GM21367 (cell line): ENCODE measurements around the gene REC114.
"Not testable (repeated sequence)": the region's sequence is repeated elsewhere in the genome, so short reads cannot be mapped to it uniquely, and the experiment has no call there.

Experiments used
- ATAC-seq: cut with Tn5 transposase; IDR thresholded peaks from one replicate; pipeline ENCODE4 v1.9.1; 2021; ENCODE audit not compliant: unreplicated experiment

The REC114 gene

DNA sequence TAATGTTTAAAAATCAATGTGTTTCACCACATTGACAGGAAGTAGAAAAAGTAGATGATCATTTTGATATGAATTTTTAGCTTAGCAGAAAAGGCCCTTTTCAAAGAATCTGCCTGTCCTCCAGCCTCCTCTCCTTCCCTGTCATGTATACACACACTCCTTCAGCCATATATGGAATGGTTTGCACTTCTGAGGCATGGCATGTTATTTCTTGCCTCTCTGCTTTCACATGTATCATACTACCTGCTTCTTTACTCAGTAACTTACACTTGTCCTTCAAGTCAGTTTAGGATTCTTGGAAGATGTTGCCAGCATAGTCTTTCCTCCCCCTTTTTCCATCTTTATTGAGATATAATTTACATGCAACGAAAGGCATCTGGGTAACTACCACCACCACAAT is 79.0 kb downstream of the REC114 start:
- no peak for ATAC-seq

DNA sequence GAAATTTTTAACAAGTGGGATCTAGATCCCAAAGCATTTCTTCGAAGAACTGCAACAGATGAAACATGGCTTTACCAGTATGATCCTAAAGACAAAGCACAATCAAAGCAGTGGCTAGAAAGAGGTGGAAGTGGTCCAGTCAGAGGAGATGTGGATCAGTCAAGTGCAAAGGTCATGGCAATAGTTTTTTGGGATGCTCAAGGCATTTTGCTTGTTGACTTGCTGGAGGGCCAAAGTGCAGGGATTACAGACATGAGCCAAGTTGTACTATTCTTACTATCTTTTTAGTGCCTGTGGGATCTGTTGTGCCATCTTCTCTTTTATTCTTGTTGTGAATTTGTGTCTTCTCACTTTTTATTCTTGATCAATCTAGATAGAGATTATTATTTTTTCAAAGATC is 82.0 kb downstream of the REC114 start:
- no peak for ATAC-seq

DNA sequence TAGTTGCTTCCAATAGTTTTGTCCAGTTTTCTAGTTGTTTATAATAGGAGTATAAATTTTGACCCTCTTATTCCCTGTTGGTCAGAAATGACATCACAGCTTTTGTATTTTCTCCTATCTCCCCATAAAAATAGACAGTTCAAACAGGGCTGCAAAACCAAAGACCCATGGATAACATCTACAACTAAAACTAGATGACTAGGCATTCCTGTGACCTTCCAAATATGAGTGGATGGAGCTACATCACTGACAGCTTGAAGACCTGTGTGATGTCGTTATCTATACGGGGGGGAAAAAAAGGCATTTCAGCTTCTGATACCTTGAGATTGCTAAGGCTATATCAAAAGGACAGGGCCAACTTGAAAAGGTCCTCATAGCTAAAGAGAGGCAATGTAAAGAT is 84.6 kb downstream of the REC114 start:
- ATAC-seq, result no peak

DNA sequence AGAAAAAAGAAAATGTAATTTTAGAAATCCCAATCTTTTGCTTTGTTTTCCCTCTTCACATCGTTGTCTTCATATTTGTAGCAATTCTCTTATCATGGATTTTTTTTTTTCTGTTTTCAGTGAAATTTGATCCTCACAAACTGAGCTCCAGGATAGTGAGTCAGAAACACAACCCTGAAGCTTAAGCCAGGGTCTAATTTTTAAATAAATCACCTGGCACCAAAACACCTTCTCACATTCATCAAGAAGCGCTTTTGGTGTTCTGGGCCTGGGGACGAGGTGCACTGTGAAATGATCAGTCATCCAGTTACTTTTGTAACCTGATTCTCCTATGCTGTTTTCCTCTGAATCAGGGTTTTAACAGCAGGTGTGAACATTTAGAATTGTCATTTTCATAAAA is 87.7 kb downstream of the REC114 start:
- no peak for ATAC-seq

DNA sequence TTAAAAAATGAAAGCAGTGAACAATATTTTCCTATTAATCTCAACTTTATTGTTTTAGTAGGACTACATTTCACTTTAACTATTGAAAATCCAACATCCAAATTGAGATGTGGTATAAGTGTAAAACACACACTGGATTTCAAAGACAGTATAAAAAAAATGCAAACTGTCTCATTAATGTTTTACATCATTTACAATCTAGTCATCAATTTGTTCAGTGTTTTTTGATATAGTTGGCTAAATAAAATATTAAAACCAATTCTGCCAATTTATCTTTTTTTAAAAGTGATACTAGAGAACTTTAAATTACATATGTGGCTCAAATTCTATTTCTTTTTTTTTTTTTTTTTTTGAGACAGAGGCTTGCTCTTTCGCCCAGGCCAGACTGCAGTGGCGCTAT is 95.2 kb downstream of the REC114 start:
- ATAC-seq, result no peak

DNA sequence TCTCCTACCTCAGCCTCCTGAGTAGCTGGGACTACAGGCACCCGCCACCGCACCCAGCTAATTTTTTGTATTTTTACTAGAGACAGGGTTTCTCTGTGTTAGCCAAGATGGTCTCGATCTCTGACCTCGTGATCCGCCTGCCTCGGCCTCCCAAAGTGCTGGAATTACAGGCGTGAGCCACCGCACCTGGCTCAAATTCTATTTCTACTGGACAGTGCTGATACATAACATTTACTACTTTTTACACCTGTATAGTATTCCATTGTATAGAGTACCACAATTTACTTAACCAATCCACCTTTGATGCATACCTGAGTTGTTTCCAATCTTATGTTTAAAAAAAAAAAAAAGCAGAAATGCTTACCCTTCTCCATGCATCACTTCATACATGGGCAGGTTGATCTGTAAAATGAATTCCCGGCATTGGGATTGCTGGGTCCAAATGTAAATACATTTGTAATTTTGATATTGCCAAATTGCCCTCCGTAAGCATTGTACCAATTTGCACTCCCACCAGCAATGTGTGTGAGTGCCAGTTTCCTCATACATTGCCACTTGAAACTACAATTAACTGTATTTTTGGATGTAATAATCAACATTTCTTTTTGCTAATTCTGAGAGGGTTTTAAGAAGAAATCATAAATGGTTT is 95.7 kb downstream of the REC114 start:
- no peak for ATAC-seq

DNA sequence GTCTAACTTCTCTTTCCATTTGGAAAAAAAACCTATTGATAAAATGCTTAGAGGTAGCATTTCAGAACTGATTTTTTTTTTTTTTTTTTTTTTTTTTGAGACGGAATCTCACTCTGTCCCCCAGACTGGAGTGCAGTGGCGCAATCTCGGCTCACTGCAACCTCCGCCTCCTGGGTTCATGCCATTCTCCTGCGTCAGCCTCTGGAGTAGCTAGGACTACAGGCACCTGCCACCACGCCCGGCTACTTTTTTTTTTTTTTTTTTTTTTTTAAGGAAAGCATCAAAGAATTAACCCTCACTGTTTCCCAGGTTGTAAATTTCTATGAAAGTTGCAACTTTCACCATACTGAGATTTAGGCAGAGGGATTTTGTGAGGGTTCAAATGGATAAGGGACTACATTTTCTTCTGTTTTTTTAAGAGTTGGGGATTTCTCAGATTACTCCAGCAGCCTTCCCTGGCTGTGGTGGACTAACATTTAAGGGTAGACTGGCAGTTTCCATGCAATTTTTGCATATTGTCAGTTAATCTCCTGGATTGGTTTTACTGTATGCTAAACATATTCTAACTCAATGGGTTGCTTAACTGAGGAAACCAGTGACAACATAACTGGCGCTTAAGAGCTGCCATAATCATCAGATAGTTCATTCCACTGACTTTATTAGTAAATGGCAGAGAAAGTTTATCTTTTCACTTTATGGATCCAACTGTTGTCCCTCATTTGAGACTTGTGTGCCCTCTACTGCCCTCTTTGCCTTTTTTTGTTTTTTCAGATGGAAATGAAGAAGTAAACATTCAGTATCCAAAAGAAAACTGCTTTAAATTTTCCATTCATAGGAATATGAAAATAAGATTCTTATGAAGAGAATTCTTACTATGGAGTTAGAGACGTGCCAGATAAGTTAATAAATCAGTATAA is 96.5 kb downstream of the REC114 start:
- no peak for ATAC-seq

DNA sequence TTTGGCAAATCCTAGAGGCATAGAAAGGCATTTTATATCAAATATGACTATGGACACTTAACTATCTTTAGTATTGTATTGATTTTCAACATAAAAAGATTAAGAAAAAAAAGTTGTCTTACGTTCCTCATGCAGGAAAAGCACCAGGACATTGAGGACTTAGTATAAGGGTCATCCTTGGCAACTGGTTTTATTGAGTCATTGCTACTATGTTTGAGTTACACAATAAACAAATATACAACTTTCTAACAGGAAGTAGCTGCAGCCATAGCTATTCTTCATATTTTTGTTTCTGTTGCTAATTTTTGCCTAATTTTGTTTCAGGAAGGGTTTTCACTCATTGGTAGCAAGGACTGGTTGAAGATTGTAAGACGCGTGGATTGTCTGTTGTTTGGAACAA is 97.2 kb downstream of the REC114 start:
- ATAC-seq, result no peak

DNA sequence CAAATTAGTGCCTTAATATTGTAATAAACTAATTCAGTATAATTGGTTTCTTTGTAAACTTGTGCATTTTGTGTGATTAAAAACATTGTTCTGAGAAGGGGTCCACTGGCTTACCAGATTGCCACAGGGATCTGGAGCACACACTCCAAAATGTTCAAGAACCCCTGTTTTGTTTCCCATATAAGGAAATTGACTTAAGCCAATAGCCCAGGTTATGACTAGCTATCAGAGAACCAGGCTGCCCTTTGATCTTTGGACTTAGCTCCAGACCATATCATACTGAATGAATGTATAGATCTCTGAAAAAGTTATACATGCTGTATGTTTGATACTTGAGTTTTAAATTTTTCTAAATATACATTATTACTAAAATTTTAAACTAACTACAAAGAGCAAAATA is 98.5 kb downstream of the REC114 start:
- ATAC-seq, result no peak

DNA sequence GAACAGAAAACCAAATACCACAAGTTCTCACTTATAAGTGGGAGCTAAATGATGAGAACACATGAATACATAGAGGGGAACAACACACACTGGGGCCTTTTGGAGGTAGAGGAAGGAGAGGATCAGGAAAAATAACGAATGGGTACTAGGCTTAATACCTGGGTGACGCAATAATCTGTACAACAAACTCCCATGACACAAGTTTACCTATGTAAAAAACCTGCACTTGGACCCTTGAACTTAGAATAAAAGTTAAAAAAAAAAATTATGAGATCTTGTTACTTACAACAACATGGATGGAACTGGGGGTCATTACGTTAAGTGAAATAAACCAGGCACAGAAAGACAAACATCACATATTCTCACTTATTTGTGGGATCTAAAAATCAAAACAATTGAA is 106.0 kb downstream of the REC114 start:
- not testable (repeated sequence) for ATAC-seq

DNA sequence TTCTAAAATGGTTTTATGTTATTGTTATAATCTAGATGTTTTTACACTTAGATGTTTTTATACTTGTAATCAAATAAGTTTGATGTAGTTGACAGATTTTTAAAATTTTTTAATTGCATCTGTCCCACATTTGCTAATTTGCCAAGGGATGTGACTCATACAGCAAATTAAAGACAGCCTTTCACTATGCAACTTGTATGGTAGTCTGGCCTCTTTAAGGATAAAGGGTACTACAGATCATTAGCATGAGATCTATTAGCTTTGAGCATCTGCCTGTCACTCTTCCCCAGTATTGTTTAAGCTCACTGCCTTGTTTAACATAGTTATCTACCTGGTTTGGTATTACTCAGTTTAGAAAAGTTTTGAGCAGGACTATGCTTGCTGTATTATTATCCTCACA is 107.2 kb downstream of the REC114 start:
- no peak for ATAC-seq

DNA sequence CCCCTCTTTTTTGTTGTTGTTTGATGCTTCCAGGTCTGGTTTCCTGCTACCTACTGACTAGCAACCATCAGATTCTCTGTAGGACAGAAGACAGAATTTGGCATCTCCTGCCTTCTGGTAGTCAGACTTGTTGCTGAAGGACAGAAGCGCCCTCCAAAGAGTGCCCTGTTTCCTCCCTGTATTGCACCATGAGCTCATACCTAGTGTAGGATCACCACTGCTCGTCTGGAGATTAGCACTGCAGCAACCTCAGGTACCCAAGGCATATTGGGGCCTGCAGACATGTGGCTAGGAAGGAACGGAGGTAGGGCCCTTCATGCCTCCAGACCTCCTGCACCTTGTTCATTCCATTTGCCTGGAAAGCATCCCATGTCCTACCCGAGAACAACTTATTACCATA is 112.1 kb downstream of the REC114 start:
- ATAC-seq, result no peak

DNA sequence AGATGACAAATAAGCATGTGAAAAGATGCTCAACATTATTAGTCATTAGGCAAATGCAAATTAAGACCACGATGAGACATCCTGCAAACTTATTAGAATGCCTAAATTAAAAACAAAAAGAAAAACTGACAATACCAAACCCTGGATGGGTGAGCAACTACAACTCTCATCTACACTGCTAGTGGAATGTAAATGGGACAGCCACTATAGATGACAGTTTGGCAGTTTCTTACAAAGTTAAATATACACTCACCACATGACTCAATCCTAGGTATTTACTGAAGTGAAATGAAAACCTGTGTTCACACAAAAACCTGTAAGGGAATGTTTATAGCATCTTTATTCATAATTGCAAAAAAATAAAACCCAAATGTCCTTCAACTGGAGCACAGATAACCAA is 115.6 kb downstream of the REC114 start:
- no peak for ATAC-seq

DNA sequence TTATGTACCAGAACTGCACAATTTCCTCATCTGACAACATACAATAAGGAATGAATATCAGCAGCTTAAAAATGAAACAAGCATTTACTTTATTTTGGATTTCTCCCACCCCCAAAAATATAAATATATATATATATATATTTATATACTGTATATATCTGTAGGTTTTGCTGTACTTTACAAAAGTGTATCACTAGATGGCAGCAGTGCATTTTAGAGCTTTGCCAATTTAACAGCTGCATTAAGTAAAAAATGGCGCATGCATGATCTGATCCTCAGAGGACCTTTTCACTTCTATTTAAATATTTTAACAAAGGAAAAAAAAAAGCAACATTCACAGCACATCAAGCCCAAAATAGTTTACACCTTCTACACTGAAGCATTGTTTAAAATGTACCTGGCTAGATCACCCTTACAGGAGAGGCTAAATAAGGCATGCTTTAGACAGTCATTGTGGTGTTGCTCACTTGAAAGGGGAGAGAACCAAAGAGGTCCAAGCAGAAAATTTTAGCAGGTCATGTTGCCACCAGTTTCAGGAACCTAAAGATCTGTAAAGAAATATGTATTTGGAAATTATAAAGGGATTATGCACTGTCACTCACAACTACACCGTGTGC is 117.6 kb downstream of the REC114 start:
- no peak for ATAC-seq

DNA sequence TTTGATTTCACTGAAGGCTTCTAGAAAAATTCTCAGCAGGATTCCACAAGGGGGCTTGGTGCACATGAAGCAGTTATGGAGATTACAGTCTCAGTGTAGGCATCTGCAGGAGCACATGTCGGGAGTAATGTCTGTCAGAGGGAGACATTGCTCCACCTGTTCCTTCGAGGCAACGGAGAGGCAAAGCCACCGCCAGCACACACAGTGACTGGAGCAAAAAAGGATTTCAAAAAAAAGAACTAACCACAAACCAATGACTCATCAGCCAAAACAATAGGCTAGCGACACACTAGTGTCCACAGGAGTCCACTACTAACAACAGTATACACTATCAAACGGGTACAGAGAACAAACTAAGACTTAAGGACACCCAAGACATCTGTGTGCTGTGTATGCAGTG is 121.3 kb downstream of the REC114 start:
- no peak for ATAC-seq

DNA sequence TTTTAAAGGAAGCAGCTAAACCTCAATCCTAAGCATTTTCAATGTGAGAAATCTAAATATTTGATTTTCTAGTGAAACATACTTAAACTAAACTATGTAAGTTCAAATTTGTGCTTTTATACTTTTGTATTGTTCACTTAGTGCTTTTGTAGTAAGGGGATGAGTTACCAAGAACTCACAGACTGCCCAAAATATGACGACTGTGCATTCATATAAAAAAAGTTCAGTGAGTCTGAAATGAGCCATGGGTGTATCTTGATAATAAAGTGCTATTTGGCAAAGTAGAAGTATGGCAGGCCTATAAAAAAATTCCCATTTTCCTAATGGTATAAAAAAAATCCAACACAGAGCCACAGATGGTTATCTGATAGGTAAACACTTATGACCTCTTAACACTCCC is 124.1 kb downstream of the REC114 start:
- no peak for ATAC-seq

DNA sequence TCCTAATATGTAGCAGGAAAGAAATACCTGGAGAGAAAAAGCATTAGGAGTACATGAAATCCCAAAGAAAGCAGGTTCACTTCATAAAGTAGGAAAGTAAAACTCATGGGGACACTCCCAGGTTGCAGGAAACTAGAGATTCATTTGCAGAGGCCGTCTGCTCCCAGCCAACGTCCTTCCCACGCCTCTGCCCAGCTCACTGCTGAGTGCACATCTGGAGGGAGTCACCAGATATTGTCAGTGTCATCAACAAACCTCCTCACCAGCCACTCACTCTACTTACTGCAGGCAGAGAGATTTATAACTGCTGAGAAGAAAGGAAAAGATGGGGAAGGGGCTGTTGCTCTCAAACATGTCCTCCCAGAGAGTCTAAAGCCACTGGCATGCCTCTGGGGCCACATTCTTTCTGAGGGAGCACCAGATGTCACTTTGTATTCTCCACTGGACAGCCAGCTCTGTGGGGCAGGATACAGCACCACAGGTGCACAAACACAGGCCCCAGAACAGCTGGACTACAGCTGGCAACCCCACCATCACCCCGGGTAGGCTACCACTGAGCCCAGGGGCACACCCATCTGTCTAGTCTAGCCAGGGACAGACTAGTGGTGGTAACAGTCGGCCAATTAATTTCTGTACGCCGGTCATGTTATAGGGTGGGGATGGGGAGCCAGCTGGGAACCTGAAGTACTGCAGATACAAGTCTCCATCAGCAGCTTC is 125.8 kb downstream of the REC114 start:
- ATAC-seq, result no peak

DNA sequence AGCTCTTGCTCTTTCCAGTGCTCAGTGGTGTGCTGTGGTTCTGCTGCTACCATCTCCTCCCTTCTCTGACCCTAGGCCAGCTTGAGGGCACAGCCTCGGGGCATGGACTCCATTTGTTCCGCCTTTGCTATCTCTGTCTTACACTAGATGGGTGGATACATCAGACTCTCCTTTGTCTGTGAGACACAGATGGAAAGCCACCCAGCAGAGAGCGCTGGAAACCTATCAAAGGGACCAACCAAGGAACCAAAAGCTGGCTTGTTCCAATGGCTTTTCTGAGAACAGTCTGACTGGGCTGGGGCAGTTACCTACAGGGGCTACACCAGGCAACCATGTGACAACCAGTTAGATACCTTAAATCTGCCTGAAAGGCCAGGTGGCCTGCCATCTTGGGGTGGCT is 126.4 kb downstream of the REC114 start:
- ATAC-seq, result no peak

DNA sequence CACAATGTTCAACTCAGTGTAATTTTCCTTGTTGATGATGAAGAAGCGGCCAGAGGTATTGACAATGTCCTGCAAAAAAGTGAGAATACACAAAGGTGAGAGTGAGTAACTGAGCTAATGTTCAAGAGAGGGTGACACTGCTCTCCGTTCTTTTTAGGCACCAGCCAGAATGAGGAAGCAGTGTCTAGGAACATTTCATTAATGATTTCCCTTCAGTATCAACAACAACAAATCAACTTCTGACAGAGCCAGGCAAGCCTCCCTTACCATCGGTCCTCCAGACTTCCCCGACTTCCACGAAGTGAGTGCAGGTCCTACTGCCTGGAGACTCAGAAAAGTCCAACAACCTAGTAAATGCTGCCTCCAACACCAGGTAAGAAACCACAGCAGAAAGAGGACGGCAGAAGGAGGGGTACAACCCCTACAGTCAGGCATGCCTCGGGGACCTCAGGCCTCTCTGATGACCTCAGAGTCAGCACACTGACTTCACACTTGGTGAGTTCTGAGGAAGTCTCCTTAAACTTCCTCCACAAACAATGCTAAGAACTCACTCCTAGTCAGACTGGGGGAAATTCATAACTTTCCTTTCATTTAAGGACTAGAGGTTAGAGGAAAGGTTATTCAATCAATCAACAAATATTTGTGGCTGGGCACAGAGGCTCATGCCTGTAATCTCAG is 127.5 kb downstream of the REC114 start:
- ATAC-seq, result no peak

DNA sequence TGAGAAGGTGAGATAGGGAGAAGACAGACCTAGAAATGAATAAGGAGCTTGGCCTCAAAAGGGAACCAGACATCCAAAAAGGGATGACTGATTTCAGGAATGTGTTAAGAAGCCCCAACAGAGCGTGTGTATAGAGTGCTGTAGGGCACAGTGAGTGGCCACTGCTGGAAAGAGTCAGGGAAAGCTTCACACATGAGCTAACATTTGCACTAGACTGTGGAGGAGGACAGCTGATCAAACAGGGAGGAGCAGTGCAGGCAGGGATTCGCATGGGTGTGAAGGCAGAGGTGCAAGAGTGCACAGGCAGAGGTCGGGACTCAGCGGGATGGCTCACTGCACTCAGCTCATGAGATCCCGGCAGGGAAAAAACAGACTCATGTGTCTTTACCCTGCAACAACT is 128.4 kb downstream of the REC114 start:
- ATAC-seq, result no peak

DNA sequence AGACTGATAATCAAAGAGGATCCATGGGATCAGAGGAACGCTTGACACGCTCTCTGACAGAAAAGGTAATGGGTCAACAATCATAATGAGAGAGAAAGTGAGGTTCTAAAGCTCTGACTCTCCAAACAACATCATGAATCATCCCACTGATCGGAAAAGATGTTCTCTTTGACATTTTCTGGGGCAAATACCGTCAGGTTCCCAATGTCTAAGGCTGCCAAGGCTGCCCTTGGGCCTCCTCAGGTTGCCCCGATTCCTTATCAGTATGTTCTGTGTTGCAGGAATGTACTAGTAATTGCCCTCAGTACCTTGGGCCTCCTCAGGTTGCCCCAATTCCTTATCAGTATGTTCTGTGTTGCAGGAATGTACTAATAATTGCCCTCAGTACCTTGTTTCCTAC is 129.3 kb downstream of the REC114 start:
- no peak for ATAC-seq
